ENCODE measurements around the gene IFI27. TPM values are rescaled to one million over a fixed set of nuclear protein-coding genes. Genes with fewer than 3 reads are reported as not detected.

Gene IFI27
- total and polyA plus RNA-seq, 2 donors from 2014 or later: 143 to 356 TPM

GRCh38 chr14:94093418-94093817, 17.1 kb upstream of the IFI27 start:
- H3K27ac ChIP-seq (ENCODE audit: low read depth in 2 of 2, low read length in 2 of 2): no peak overlapping the region
- H3K4me3 ChIP-seq (ENCODE audit: low read length in 3 of 3): no peak overlapping the region
- H3K9ac ChIP-seq (ENCODE audit: low read length in 3 of 3): no peak overlapping the region
- H3K9me3 ChIP-seq (ENCODE audit: control insufficient read depth in 2 of 3, insufficient read depth in 1 of 3, low read length in 3 of 3): no peaks in the 10 kb centered on the region
- FAIRE-seq (no peak), DNase-seq (no peak)
- H3K27me3 ChIP-seq (ENCODE audit: control insufficient read depth, insufficient read depth, low read length): no peaks in the 10 kb centered on the region
- no peaks in the 10 kb centered on the region for H3K36me3 ChIP-seq (ENCODE audit: control insufficient read depth in 2 of 3, insufficient read depth in 3 of 3, low read length in 3 of 3)
- no peaks in the 10 kb centered on the region for H3K4me1 ChIP-seq (ENCODE audit: control insufficient read depth in 2 of 3, insufficient read depth in 2 of 3, low read depth in 1 of 3, low read length in 3 of 3)
- TF ChIP-seq CTCF (IDR thresholded peaks at IDR 0.05; ENCODE audit: borderline replicate concordance, extremely low read depth, insufficient read depth): no peak
- intact Hi-C loops (cut with DNase I): no loop called here

GRCh38 chr14:94097091-94097490, 13.4 kb upstream of the IFI27 start:
- no peak for FAIRE-seq

GRCh38 chr14:94098326-94098992, 12.1 kb upstream of the IFI27 start:
- FAIRE-seq: no peak
- Histone ChIP-seq H3K4me3 (ENCODE audit: low read length in 3 of 3) (no peak overlapping the region), H3K36me3 (ENCODE audit: control insufficient read depth in 2 of 3, insufficient read depth in 3 of 3, low read length in 3 of 3) (no peaks in the 10 kb centered on the region), H3K9me3 (ENCODE audit: control insufficient read depth in 2 of 3, insufficient read depth in 1 of 3, low read length in 3 of 3) (no peaks in the 10 kb centered on the region), H3K27me3 (ENCODE audit: control insufficient read depth, insufficient read depth, low read length) (no peaks in the 10 kb centered on the region), H3K4me1 (ENCODE audit: control insufficient read depth in 2 of 3, insufficient read depth in 2 of 3, low read depth in 1 of 3, low read length in 3 of 3) (no peaks in the 10 kb centered on the region), H3K27ac (ENCODE audit: low read depth in 2 of 2, low read length in 2 of 2) (no peak overlapping the region), H3K9ac (ENCODE audit: low read length in 3 of 3) (no peak overlapping the region)
- TF ChIP-seq CTCF (IDR thresholded peaks at IDR 0.05; ENCODE audit: borderline replicate concordance, extremely low read depth, insufficient read depth): no peak
- DNase-seq: no peak
- intact Hi-C loops (cut with DNase I): no loop called here

More at GRCh38 chr14:94097091-94097490, 13.4 kb upstream of the IFI27 start:
- H3K27ac ChIP-seq (ENCODE audit: low read depth in 2 of 2, low read length in 2 of 2): no peak overlapping the region
- H3K27me3 ChIP-seq (ENCODE audit: control insufficient read depth, insufficient read depth, low read length): no peaks in the 10 kb centered on the region
- H3K4me1 ChIP-seq (ENCODE audit: control insufficient read depth in 2 of 3, insufficient read depth in 2 of 3, low read depth in 1 of 3, low read length in 3 of 3): no peaks in the 10 kb centered on the region
- no peak overlapping the region for H3K4me3 ChIP-seq (ENCODE audit: low read length in 3 of 3)
- TF ChIP-seq CTCF (IDR thresholded peaks at IDR 0.05; ENCODE audit: borderline replicate concordance, extremely low read depth, insufficient read depth): no peak
- no peaks in the 10 kb centered on the region for H3K9me3 ChIP-seq (ENCODE audit: control insufficient read depth in 2 of 3, insufficient read depth in 1 of 3, low read length in 3 of 3)
- no peaks in the 10 kb centered on the region for H3K36me3 ChIP-seq (ENCODE audit: control insufficient read depth in 2 of 3, insufficient read depth in 3 of 3, low read length in 3 of 3)
- no peak for DNase-seq
- intact Hi-C loops (cut with DNase I): no loop called here
- H3K9ac ChIP-seq (ENCODE audit: low read length in 3 of 3): no peak overlapping the region

GRCh38 chr14:94099006-94099405, 11.5 kb upstream of the IFI27 start:
- no peaks in the 10 kb centered on the region for H3K4me1 ChIP-seq (ENCODE audit: control insufficient read depth in 2 of 3, insufficient read depth in 2 of 3, low read depth in 1 of 3, low read length in 3 of 3)
- intact Hi-C loops (cut with DNase I): no loop called here
- DNase-seq (no peak), FAIRE-seq (no peak)
- H3K9ac ChIP-seq (ENCODE audit: low read length in 3 of 3): no peak overlapping the region
- H3K27me3 ChIP-seq (ENCODE audit: control insufficient read depth, insufficient read depth, low read length): no peaks in the 10 kb centered on the region
- H3K27ac ChIP-seq (ENCODE audit: low read depth in 2 of 2, low read length in 2 of 2): no peak overlapping the region
- no peak overlapping the region for H3K4me3 ChIP-seq (ENCODE audit: low read length in 3 of 3)
- TF ChIP-seq CTCF (IDR thresholded peaks at IDR 0.05; ENCODE audit: borderline replicate concordance, extremely low read depth, insufficient read depth): no peak
- no peaks in the 10 kb centered on the region for H3K36me3 ChIP-seq (ENCODE audit: control insufficient read depth in 2 of 3, insufficient read depth in 3 of 3, low read length in 3 of 3)
- H3K9me3 ChIP-seq (ENCODE audit: control insufficient read depth in 2 of 3, insufficient read depth in 1 of 3, low read length in 3 of 3): no peaks in the 10 kb centered on the region
